Ecto neural progenitor cell (in vitro differentiated cells): Measurements from ENCODE around the gene CD82.

Source experiments
- DNase-seq: peaks from one replicate; pipeline ENCODE4 v3.0.0-alpha.2; 2018; ENCODE audit warnings: low spot score

CD82 gene

DNA sequence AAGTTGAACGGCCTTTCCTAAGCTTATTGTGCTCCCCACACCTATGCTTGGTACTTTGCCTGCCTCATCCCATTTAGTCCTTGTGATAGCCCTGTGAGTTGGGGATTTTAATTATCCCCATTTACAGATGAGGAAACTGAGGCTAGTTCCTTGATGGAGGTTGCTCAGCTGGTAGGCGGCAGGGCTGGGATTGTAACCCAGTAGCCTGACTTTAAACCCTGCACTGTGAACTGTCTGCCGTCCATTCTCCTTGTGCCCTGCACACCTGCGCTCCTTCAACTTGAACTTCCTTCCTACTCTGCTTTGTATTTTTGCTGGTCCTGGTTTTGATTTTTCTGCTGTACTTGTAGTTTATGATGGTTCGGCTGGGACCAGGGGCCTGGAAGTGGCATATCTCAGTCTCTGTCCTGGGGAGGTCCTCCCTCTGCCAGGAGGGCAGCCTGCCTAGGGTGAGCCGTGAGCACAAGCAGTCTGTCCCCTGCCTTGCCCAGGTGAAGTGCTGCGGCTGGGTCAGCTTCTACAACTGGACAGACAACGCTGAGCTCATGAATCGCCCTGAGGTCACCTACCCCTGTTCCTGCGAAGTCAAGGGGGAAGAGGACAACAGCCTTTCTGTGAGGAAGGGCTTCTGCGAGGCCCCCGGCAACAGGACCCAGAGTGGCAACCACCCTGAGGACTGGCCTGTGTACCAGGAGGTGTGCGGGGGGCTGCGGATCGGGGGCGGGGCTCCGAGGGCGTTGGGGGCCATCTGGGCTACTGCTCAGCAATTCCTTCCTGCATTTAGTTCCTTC is 52.4 kb downstream of the CD82 start:
- DNase-seq: peak; percentile 43

DNA sequence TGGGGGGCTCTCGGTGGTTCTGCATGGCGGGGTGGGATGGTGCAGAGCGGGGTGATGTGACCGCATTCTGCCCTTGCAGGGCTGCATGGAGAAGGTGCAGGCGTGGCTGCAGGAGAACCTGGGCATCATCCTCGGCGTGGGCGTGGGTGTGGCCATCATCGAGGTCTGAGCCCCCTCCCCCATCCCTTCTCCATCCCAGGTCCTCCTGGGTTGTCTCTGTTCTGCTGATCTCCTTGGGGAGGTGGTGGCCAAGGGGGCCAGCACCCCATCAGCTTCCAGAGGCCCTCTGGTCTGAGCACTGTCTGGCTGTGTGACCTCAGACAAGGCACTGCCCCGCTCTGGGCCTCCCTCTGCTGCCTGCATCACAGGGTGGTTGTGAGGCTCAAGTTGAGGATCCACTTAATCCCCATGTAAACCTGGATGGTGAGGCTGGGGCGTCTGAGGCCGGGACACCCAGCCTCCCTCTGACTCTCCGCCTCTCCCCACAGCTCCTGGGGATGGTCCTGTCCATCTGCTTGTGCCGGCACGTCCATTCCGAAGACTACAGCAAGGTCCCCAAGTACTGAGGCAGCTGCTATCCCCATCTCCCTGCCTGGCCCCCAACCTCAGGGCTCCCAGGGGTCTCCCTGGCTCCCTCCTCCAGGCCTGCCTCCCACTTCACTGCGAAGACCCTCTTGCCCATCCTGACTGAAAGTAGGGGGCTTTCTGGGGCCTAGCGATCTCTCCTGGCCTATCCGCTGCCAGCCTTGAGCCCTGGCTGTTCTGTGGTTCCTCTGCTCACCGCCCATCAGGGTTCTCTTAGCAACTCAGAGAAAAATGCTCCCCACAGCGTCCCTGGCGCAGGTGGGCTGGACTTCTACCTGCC is 53.3 kb downstream of the CD82 start:
- DNase-seq: peak; percentile 41

DNA sequence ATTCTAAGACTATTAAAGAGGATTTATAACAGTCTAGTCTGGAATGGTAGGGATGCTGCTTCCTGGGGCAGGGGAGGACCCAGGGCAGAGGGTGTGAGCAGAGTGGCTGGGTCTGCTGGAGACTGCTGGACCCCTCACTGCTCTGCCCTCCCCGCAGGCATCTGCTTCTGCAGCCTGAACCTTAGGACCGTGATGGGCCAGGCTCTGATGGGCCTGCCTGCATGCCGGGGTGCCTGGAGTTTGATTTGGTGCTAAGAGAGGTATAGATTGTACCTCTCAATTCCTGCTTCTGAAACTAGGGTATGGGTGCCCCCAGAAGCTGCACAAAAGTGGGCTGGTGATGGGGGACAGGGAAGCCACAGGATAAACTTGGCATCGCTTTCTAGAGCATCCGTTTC is 54.9 kb downstream of the CD82 start:
- peak; percentile 22 for DNase-seq

DNA sequence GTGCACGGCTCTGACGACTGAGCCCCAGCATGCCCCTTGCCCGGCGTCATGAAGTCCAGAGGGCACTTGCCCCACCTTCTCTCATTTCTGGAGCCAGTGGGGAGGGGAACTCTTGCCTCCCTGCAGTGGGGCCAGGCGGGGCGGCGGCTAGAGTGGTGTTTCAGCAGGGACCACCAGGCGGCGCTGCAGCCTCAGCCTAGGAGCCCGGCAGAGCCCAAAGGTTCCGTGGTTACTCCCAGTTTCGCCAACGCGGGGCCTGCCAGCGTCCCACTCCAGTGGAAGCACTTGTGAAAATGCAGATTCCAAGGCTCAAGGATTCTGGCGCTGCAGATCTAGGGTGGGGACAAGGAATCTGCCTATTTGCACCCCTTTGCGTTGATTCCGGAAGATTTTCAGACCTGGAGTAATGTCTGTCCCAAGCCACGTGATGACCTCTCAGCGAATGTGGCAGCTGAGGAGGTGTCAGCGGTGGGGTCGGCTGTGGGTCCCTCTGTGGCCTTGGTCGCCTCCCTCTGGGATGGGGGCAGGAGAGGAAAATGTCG is 55.7 kb downstream of the CD82 start:
- DNase-seq: peak; percentile 94

DNA sequence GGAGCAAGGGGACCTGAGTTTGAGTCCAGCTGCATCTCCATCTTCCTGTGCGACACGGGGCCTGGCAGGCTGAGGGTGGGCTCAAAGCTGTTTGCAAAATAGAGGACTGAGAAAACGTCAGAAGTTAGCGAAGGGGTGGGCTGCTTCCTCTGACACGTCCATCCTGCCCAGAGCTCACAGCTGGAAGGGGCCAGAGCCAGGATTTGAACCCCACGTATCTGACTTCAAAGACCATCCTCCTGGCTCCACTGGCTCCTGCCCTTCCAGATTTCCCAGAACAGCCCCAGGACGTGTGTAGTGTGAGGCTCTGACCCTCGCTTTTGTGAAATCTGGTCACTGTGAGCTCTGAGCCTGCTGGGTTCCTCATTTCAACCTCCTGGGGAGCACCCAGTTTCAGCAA is 56.3 kb downstream of the CD82 start:
- DNase-seq: peak; percentile 42

DNA sequence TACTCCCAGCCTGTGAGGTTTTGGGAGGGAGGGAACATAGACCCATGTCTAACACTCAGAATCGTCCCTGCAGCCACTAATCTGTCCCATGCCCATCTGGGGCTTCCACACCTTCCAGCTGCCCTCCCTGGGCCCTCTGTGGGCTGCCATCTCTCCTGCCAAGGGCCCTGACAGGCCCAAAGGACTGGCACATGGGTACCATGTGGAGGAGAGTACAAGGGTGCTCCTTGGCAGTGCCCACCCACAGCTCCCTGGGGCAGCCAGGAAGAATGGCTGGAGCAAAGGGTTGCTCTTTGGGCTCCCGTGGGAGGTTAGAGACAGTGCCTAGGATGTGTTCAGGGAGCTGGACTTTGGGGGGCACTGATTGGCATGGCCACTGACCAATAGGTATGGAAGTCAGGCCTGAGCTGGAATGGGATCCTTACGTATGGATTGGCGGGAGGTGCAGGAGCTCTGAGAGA is 56.8 kb downstream of the CD82 start:
- DNase-seq: peak; percentile 39

DNA sequence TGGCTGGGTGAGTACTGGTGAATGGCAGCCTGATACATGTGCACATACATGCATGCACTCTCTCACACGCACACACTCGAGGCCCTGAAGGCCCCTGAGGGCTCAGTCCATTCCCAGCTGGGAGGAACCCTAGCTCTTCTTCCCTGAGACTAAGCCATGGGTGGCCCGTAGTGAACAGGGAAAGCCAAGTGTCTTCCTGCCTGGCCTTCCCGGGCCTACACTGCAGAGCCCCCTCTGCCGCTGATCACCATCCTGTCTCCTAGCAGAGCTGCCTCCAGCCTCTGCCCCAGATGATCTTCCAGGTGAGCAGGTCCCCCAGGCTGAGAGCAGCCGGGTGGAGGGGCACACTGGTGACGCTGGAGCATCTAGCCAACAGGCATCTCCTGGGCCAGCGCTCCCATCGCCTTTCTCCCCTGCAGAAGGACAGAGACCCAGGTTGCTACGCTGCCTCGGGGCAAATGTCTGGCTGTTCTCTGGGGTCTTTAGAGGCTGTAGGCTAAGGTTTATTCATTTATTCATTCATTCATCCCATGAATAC is 57.3 kb downstream of the CD82 start:
- peak; percentile 43 for DNase-seq

DNA sequence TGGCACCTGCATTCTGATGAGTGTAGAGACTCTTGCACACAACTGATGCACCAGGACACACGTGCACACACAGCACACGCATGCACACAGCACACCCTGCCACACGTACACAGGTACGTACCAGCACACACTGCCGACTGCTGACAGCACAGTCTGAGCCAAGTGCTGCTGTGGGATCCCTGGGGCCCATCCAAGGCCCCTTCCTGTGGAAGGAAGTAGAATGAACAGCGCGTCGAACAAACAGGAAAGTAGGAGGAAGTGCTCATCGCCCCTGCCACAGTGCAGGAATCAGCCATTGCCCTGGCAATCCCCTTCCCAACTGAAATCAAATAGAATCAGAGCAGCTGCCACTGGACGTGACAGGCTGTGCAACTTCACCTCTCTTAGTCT is 57.9 kb downstream of the CD82 start:
- DNase-seq: peak; percentile 26

DNA sequence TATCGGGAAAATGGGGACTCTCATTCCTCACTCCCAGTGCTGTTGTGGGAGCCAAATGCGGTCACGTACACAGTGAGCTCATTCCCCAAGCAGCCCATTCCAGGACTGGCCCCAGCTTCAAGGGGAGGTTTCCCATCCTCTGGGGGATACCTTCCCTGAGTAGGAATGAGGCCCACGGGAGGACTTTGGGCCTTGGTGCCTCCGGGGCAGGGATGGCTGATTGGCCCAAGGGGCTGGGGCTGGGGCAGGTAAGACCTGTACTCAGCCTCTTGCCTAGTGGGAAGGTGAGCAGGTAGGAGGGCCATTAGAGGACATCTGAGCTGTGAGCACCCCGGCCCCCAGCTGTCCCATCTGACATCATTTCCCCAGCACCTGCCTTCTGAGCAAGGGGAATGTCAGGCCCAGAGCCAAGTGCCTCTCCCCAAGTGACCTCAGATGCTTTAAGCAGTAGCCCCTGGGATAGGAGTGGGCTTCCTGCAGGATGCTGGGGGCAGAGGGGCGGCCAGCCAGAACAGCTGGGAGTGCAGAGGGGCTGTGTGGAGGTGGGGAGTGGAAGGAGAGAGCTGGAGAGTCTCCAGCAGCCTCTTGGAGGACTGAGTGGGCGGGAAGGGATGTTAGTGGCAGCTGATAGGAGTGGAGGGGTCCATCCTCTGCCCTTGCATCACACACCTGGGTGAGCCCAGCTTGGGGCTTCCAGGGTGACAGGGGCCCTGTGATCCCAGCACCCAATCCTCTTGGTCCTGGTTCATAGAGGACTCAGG is 58.4 kb downstream of the CD82 start:
- peak; percentile 36 for DNase-seq

DNA sequence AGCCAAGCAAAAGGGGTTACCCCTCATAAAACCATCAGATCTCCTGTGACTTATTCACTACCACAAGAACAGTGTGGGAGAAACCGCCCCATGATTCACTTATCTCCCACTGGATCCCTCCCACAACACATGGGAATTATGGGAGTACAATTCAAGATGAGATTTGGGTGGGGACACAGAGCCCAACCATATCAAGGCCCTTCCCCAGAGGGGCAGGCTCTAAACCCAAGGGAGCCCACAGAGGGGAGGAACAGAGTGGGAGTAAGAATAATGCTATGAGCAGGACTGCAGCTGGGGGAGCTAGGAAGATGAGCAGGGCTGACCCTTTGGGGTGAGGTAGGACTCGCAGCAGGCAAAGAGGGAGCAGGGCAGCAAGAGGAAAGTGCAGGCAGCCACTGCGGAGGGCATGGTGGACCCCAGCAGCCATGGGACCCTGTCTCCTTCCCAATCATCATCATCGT is 59.3 kb downstream of the CD82 start:
- DNase-seq: peak; percentile 31

DNA sequence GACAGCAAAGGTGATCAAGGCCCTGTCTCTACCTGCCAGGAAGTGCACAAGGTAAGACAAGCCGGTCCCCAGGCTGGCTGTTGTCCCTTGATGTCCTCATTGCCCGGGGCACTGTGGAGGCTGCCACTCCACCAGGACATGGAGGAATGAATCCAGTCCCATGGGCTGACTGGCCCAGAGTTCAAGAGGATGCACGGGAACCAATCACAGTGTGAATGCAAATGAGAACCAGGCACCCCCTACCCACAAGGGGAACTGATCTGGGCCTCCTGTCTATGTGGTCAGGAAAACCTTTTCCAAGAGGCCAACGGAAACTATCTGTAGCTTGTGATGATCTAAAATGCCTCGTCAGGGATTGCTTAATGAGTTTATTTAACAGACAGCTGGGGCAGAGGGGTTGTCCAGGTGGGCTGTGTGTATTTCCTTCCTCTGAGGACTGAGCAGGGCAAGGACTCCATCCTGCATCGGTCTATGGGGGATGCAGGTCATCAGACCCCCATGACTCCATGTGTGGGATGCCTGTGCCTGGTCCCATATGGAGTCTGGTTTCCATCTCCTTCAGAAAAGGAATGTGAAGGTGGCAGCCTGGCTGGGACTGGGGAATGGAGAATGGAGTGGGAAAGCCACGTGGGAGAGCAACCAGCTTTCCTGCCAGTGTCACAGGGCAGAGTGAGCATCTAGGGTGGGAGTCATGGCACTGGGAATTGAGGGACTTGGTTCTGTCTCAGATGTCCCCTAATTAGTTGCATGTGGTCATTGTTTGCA is 60.5 kb downstream of the CD82 start:
- peak; percentile 43 for DNase-seq

DNA sequence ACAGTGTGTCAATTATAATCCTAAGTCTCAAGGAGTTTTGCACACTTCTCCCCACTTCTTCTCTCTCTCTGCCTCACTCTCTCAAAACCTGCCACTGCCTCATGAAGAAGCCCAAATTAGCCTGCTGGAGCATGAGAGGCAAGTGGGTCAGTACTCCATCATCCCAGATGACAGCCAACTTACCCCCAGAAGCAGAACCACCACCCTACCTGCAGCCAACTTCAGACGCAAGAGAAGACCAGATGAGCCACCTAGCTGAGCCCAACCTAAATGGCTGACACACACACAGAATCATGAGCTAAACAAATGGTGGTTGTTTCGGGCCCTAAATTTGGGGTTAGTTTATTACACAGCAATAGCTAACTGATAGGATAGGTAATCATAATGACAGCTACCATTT is 61.2 kb downstream of the CD82 start:
- no peak for DNase-seq

DNA sequence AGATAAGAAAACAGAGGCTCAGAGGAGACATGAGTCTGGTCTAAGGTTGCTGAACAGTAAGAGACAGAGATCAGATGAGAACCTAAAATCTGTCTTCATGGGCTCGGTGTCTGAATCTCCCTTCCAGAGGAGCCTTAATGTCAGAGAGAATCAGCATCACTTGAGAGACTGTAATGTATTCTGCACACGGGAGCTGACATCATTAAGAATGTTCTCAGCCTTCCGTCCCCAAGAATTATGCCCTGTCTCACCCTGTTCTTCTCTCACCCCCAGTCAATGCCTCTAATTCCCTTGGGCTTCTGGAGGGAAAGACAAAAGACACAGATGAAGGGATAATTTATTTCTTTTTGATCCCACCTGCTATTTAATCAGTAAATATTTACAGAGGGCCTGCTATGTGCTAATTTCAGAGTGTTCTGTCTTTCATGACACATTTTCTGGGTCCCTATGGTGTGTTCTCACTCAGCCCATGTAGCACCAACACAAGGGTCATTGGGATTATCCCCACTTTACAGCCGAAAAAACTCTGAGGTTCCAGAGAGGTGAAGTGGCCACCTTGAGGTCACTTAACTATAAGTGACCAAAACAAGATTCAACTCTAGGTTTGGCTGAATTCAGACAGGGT is 61.8 kb downstream of the CD82 start:
- DNase-seq: no peak

DNA sequence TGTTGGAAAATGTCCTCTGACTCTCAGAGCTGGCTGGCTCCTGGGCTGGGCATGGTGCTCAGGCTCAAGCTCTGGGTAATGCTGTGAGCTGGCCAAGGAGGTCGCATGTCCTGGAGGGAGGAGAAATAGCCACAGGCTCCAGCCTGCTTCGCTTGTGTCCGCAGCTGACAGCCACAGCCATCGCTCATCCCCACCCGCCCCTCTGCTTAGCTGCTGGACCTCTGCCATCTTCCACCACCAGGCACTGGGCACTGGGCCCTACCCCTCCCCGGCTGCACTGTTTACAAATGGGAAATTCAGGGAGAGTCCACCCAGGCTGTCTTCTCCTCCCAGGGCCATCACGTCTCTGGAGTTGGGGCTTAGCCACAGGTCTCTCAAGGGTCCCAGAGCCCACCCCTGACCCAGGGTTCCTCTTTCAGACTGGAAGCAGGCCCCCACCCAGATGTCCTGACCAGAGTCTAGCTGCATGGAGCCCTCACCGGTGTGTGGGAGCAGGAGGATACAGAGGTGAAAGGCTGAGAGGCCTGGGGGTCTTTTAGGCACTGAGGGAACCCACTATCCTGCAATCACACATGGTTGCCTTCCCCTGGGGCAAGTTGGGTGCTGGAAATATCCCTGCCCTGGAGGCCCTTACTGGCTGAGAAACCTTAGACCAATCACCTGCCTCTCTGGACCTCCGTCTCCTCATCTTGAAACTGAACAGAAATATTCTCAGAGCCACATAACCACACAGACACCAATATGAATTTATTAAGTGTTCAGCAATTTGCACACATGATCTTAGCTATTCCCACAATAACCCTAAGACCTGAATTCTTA is 62.7 kb downstream of the CD82 start:
- peak; percentile 55 for DNase-seq

DNA sequence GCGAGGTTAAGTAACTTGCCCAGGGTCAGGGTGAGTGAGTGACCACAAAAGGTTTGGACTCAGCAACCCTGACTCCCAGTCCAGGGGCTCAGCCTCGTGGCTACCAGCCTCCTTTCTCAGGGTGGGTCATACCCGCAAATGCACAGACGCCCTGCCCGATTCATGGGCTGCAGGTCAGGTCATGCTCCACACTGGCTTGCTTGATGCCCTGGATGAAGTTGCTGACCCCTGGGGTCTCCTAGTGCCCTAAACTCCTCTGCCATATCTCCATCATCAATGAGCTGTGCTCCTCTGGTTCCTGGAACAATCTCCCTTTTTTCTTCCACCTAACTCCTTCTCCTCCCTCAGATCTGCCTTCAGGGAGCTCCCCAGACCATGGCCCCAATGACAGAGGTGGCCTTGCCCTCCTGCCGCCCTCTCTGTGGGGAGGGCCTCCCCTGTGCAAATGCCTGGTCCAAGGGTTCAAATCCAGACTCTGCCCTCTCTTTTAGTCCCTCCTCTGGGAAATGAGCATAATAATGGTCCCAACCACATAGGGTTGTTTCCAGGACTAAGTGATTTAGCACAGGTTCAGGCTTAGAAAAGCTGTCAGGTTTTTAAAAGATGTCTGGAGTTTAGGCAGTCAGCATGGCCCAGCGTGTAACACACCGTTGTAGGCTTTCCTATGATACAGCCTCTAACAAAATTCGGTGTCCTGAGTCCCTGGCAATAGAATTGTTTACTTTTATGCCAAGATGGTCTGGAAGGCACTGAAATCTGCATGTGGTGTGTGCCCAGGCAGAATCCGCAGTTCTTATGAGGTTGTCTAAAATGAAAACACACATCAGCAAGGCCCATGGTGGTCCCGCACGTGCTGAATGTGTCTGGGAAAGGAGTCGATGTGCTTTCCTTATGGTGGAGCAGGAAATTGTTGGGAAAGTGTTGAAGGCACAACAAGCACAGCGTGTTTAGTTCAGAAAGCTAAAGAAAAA is 63.6 kb downstream of the CD82 start:
- DNase-seq: peak; percentile 30

DNA sequence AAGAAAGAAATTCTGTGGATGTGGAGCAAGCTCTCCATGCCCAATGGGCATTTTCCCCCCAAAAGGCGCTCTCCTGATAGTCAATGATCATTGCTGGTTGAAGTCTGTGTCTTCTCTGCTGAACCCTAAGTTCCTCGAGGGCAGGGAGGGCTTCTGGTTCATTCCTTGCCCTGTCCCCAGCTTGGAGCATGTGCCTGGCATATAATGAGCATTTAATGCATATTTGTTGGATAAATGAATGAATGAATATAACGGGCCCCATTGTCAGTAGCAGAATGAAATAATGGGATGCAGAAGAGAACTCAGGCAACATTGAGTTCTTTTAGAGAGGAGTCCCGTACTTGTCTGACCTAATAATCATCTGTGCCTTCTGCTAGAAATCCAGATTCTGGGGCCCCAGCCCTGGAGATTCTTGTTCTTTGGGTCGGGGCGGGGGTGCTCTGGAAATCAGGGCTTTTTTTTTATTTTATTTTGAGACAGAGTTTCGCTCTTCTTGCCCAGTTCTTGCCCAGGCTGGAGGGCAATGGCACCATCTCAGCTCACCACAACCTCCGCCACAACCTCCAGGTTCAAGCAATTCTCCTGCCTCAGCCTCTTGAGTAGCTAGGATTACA is 64.4 kb downstream of the CD82 start:
- DNase-seq: no peak

DNA sequence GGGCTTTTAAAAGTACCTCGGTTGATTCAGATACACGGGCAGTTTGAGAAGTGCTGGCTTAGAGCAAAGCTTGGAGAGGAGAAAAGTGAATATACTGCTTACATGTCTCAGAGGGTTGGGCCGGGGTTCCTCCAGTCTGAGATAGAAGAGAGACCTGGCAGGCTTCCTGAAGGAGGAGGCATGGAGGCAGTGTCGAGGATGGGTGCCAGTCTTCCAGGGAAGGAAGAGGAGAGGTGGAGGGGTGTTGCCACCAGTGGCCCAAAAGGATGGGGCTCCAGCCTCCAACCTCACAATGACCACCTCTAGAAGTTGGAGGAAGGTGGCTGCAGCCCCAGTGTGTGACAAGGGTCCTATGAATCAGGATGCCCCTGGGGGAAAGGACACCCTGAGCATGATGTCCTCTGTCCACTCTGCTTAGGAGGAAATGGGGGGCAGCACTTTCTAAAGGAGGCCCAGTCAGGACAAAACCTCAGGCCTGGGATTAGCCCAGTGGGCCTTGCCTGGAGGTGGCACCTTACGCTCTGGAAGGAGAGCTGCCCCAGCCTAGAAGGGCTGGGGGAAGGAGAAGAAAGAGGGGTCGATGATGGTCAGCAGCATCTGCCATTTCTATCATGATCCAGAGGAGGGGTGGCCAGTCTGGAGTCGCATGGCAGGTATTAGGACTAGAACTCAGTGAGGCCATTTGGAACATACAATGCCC is 65.2 kb downstream of the CD82 start:
- DNase-seq: peak; percentile 30
